Measurements from ENCODE around the gene IQCM.

GRCh38 chr4:149572716-149573115, 242.9 kb downstream of the IQCM start:
- TF ChIP-seq POLR2A (IDR thresholded peaks at IDR 0.05) (no peak), CTCF (IDR thresholded peaks at IDR 0.05) (no peak)
